K562 (cell line): ENCODE measurements around the gene ASPDH. TPM values are rescaled to one million over a fixed set of nuclear protein-coding genes. Genes with fewer than 3 reads are reported as not detected.

Experiments
- ATF3 ChIP-seq, 2 experiments: fragments of 450-650 bp in 1 of 2; sonication (generic) in 1 of 2; formaldehyde crosslinking in 1 of 2; IDR thresholded peaks in 1 of 2; conservative IDR thresholded peaks in 1 of 2; 2 replicates each; pipeline versions ENCODE4 v1.6.1 to v1.8.1; 2016 to 2023; ENCODE audit warnings: mild to moderate bottlenecking in 2 of 2, moderate library complexity in 2 of 2, inconsistent platforms in 1 of 2, missing genetic modification reagents in 1 of 2
- CBX1 ChIP-seq: sonication (generic); IDR thresholded peaks from 2 replicates; pipeline ENCODE4 v1.6.1; 2016; ENCODE audit warnings: antibody characterized with exemption, low read depth, mild to moderate bottlenecking
- CBX3 ChIP-seq, 2 experiments: IDR thresholded peaks; 1 replicate in 1 of 2; 2 replicates in 1 of 2; pipeline ENCODE4 v1.6.1; 2012; ENCODE audit warnings: inconsistent platforms in 2 of 2, low read length in 2 of 2, borderline replicate concordance in 1 of 2, control low read depth in 1 of 2
- CTCFL ChIP-seq: IDR thresholded peaks from 2 replicates; pipeline ENCODE4 v1.6.1; 2011; ENCODE audit warnings: borderline replicate concordance, low read depth, mild to moderate bottlenecking, moderate library complexity, low read length; ENCODE audit not compliant: insufficient read depth, poor library complexity, severe bottlenecking
- ESRRB ChIP-seq: fragments of 250-450 bp; sonication (Bioruptor Pico); IDR thresholded peaks from 2 replicates; pipeline ENCODE4 v1.5.0; 2020; ENCODE audit warnings: mild to moderate bottlenecking, moderate library complexity, borderline replicate concordance
- GTF3C2 ChIP-seq: IDR thresholded peaks from 3 replicates; pipeline ENCODE4 v1.6.1; 2011; ENCODE audit warnings: borderline replicate concordance, mild to moderate bottlenecking, moderate library complexity; ENCODE audit not compliant: insufficient read length; ENCODE audit errors: extremely low read depth
- POLR2B ChIP-seq: fragments of 450-650 bp; IDR thresholded peaks from 2 replicates; pipeline ENCODE4 v1.6.1; 2018; ENCODE audit warnings: low read depth; ENCODE audit not compliant: partially characterized antibody
- SIRT6 ChIP-seq: IDR thresholded peaks from one replicate; pipeline ENCODE4 v1.6.1; 2012; ENCODE audit warnings: low read depth, mild to moderate bottlenecking, control low read depth, inconsistent platforms, low read length, moderate library complexity
- SMC3 ChIP-seq: conservative IDR thresholded peaks from 2 replicates; pipeline ENCODE4 v1.6.1; 2011; ENCODE audit warnings: low read depth, low read length, improper control_type of control experiment; ENCODE audit not compliant: insufficient read depth
- TAL1 ChIP-seq: fragments of 450-650 bp; IDR thresholded peaks from 2 replicates; pipeline ENCODE4 v1.6.1; 2016; ENCODE audit warnings: mild to moderate bottlenecking
- TRIM24 ChIP-seq, 2 experiments: fragments of 450-650 bp; IDR thresholded peaks; 2 replicates each; pipeline ENCODE4 v1.6.1; 2016
- TSHZ1 ChIP-seq: fragments of 250-450 bp; sonication (Bioruptor Pico); IDR thresholded peaks from 2 replicates; pipeline ENCODE4 v1.4.0; 2020; ENCODE audit warnings: mild to moderate bottlenecking, moderate library complexity
- ZBTB17 ChIP-seq: fragments of 450-650 bp; formaldehyde crosslinking; IDR thresholded peaks from 2 replicates; pipeline ENCODE4 v1.4.0; 2020; ENCODE audit warnings: mild to moderate bottlenecking
- ZNF280A ChIP-seq: fragments of 450-650 bp; IDR thresholded peaks from 2 replicates; pipeline ENCODE4 v1.6.1; 2018; ENCODE audit warnings: mild to moderate bottlenecking, low read depth; ENCODE audit not compliant: partially characterized antibody
- polyA plus RNA-seq, 8 experiments: library from polyadenylated mRNA; depleted of rRNA in 4 of 8; stranded (reverse) in 5 of 8; unstranded in 3 of 8; fragments of >200 nt; fragmentation: Nextera tagmentation in 2 of 8; fragmentation: Illumina TruSeq in 1 of 8; extraction: Ambion mirVana in 2 of 8; extraction: Trizol in 1 of 8; gene quantifications; 2 replicates each; pipeline versions ENCODE4 v1.2.1 to v1.2.3, GENCODE V29; 2011 to 2014; ENCODE audit warnings: inconsistent platforms in 1 of 8, missing spikeins in 1 of 8
- total RNA-seq, 7 experiments: library from RNA; depleted of rRNA in 6 of 7; stranded (reverse); fragments of >200 nt in 6 of 7; fragmentation: Illumina TruSeq in 2 of 7; extraction: Trizol in 2 of 7; gene quantifications; 2 replicates each; pipeline versions ENCODE4 v1.2.1 to v1.2.3, GENCODE V29; 2011 to 2021; ENCODE audit warnings: low replicate concordance in 1 of 7

ASPDH gene
- total and polyA plus RNA-seq, 9 of the 15 experiments (the other 6 are each of a cell fraction or from before 2014, with no cell fraction given), result not detected

GRCh38 chr19:50486823-50487515, 26.7 kb downstream of the ASPDH start (continued):
- peak; percentile 6 for TF ChIP-seq GTF3C2
- TF ChIP-seq ZBTB17 (CRISPR knock-in tag), result no peak
- TF ChIP-seq TRIM24 (IDR thresholded peaks at IDR 0.05), result peak in 1 of 2 experiments; percentile 47; a peak in 1 of 4 replicates
- TF ChIP-seq ATF3 (IDR thresholded peaks at IDR 0.05), result peak; percentile 22; the same call in 1 of the 2 replicates
- no peak for TF ChIP-seq ATF3 (CRISPR knock-in tag; conservative IDR thresholded peaks at IDR 0.05)
- peak; percentile 87 for TF ChIP-seq ZNF280A
- no peak for TF ChIP-seq TAL1
- no peak for TF ChIP-seq POLR2B
- no peak for TF ChIP-seq TSHZ1 (CRISPR knock-in tag)
- 0 out of 2 replicates have a peak, but pooled peaks have one; percentile 13 for TF ChIP-seq SMC3
- no peak for TF ChIP-seq SIRT6
- TF ChIP-seq CBX1, result peak; percentile 84; the same call in 1 of the 2 replicates
- TF ChIP-seq CTCFL, result peak; percentile 34
- no peak for TF ChIP-seq ESRRB (CRISPR knock-in tag)
- peak in 1 of 2 experiments; percentile 98; a peak in 2 of 3 replicates for TF ChIP-seq CBX3 (IDR thresholded peaks at IDR 0.05; ENCODE audit: borderline replicate concordance in 1 of 2, low read length in 2 of 2)
